HEK293 (cell line): Measurements from ENCODE around the gene CDK16.

ENCODE experiments used
- CTCF ChIA-PET: fragments of 350-600 bp; formaldehyde crosslinking; extraction: SDS; loops from one replicate; lab custom pipeline; 2021; ENCODE audit warnings: antibody characterized with exemption; lab: Yijun Ruan, JAX
- POLR2A ChIA-PET: fragments of 300-600 bp; formaldehyde crosslinking; extraction: SDS; loops from one replicate; lab custom pipeline; 2020; ENCODE audit warnings: antibody characterized with exemption, inconsistent platforms; lab: Yijun Ruan, JAX
- H3K27ac ChIP-seq: fragments of 200-500 bp; sonication (Bioruptor generic); 2 replicates; pipeline ENCODE4 v1.5.1; 2014; ENCODE audit warnings: low read depth, low read length, control low read depth, inconsistent platforms; ENCODE audit errors: extremely low read depth
- H3K36me3 ChIP-seq, 2 experiments: fragments of 200-500 bp in 1 of 2; sonication (Bioruptor generic) in 1 of 2; 1 replicate in 1 of 2; 2 replicates in 1 of 2; pipeline ENCODE4 v1.5.1; 2014 to 2017; ENCODE audit warnings: inconsistent platforms in 2 of 2, low read length in 2 of 2; ENCODE audit not compliant: control insufficient read depth in 2 of 2, insufficient read depth in 1 of 2
- H3K4me1 ChIP-seq: fragments of 200-500 bp; sonication (Bioruptor generic); 2 replicates; pipeline ENCODE4 v1.5.1; 2014; ENCODE audit warnings: mild to moderate bottlenecking, low read length, inconsistent platforms; ENCODE audit not compliant: control insufficient read depth, insufficient read depth
- H3K4me3 ChIP-seq: 2 replicates; pipeline ENCODE4 v1.5.1; 2011; ENCODE audit warnings: low read depth, mild to moderate bottlenecking, control low read depth, low read length, moderate library complexity
- H3K9me3 ChIP-seq: fragments of 200-500 bp; sonication (Bioruptor generic); 2 replicates; pipeline ENCODE4 v1.5.1; 2014; ENCODE audit warnings: low read depth, low read length, inconsistent platforms; ENCODE audit not compliant: control insufficient read depth, insufficient read depth
- GLIS2 ChIP-seq: fragments of 450-650 bp; formaldehyde crosslinking; IDR thresholded peaks from 2 replicates; pipeline ENCODE4 v1.5.1; 2016; ENCODE audit warnings: missing biosample characterization, missing genetic modification characterization
- HOXD13 ChIP-seq: sonication (generic); formaldehyde crosslinking; IDR thresholded peaks from 2 replicates; pipeline ENCODE4 v1.8.0; 2022; ENCODE audit warnings: missing genetic modification reagents, borderline replicate concordance
- KLF8 ChIP-seq: fragments of 450-650 bp; formaldehyde crosslinking; IDR thresholded peaks from 2 replicates; pipeline ENCODE4 v1.5.1; 2016; ENCODE audit warnings: missing biosample characterization, missing genetic modification characterization
- MEIS1 ChIP-seq: sonication (generic); formaldehyde crosslinking; IDR thresholded peaks from 2 replicates; pipeline ENCODE4 v1.8.1; 2022; ENCODE audit warnings: missing genetic modification reagents, mild to moderate bottlenecking, borderline replicate concordance
- SP3 ChIP-seq: fragments of 450-650 bp; formaldehyde crosslinking; IDR thresholded peaks from 2 replicates; pipeline ENCODE4 v1.5.1; 2016; ENCODE audit warnings: missing biosample characterization, missing genetic modification characterization
- ZBTB17 ChIP-seq: fragments of 450-650 bp; formaldehyde crosslinking; IDR thresholded peaks from 2 replicates; pipeline ENCODE4 v1.5.1; 2016; ENCODE audit warnings: missing biosample characterization, missing genetic modification characterization
- ZFP37 ChIP-seq: fragments of 450-650 bp; formaldehyde crosslinking; IDR thresholded peaks from 2 replicates; pipeline ENCODE4 v1.5.1; 2016; ENCODE audit warnings: missing biosample characterization, missing genetic modification characterization
- ZNF132 ChIP-seq: fragments of 450-650 bp; formaldehyde crosslinking; IDR thresholded peaks from 2 replicates; pipeline ENCODE4 v1.5.1; 2017; ENCODE audit warnings: missing biosample characterization, missing genetic modification characterization, borderline replicate concordance
- ZNF175 ChIP-seq: fragments of 450-650 bp; formaldehyde crosslinking; IDR thresholded peaks from 2 replicates; pipeline ENCODE4 v1.5.1; 2016; ENCODE audit warnings: missing biosample characterization, missing genetic modification characterization
- ZNF2 ChIP-seq: fragments of 450-650 bp; formaldehyde crosslinking; IDR thresholded peaks from 2 replicates; pipeline ENCODE4 v1.5.1; 2016; ENCODE audit warnings: missing biosample characterization, missing genetic modification characterization
- ZNF223 ChIP-seq: fragments of 450-650 bp; formaldehyde crosslinking; IDR thresholded peaks from 2 replicates; pipeline ENCODE4 v1.5.1; 2016; ENCODE audit warnings: missing biosample characterization, missing genetic modification characterization
- ZNF248 ChIP-seq: fragments of 450-650 bp; formaldehyde crosslinking; IDR thresholded peaks from 2 replicates; pipeline ENCODE4 v1.5.1; 2017; ENCODE audit warnings: missing biosample characterization, missing genetic modification characterization
- ZNF341 ChIP-seq: fragments of 450-650 bp; formaldehyde crosslinking; IDR thresholded peaks from 2 replicates; pipeline ENCODE4; 2016; ENCODE audit warnings: low read depth, missing biosample characterization, missing genetic modification characterization
- ZNF37A ChIP-seq: fragments of 450-650 bp; IDR thresholded peaks from 2 replicates; pipeline ENCODE4 v1.5.1; 2018; ENCODE audit warnings: missing biosample characterization, missing genetic modification characterization
- ZNF433 ChIP-seq: fragments of 450-650 bp; formaldehyde crosslinking; IDR thresholded peaks from 2 replicates; pipeline ENCODE4 v1.5.1; 2016; ENCODE audit warnings: missing biosample characterization, missing genetic modification characterization, low read depth
- ZNF521 ChIP-seq: fragments of 450-650 bp; formaldehyde crosslinking; IDR thresholded peaks from 2 replicates; pipeline ENCODE4 v1.5.1; 2017; ENCODE audit warnings: missing biosample characterization, mild to moderate bottlenecking, missing genetic modification characterization
- ZNF555 ChIP-seq: fragments of 450-650 bp; formaldehyde crosslinking; conservative IDR thresholded peaks from 2 replicates; pipeline ENCODE4 v1.5.1; 2017; ENCODE audit warnings: missing biosample characterization, mild to moderate bottlenecking, missing genetic modification characterization, inconsistent platforms
- ZNF658 ChIP-seq: fragments of 450-650 bp; formaldehyde crosslinking; IDR thresholded peaks from 2 replicates; pipeline ENCODE4; 2016; ENCODE audit warnings: missing biosample characterization, missing genetic modification characterization
- ZSCAN23 ChIP-seq: fragments of 450-650 bp; formaldehyde crosslinking; IDR thresholded peaks from 2 replicates; pipeline ENCODE4 v1.5.1; 2016; ENCODE audit warnings: missing biosample characterization, missing genetic modification characterization
- TF ChIP-seq, protein P1 (sequence below): fragments of 450-650 bp; formaldehyde crosslinking; IDR thresholded peaks from 2 replicates; pipeline ENCODE4 v1.5.1; 2017; ENCODE audit warnings: missing biosample characterization, mild to moderate bottlenecking, missing genetic modification characterization, moderate library complexity
- TF ChIP-seq, protein P2 (sequence below): fragments of 450-650 bp; formaldehyde crosslinking; conservative IDR thresholded peaks from 2 replicates; pipeline ENCODE4 v1.5.1; 2016; ENCODE audit warnings: low read depth, missing biosample characterization, missing genetic modification characterization
- TF ChIP-seq, protein P3 (sequence below): fragments of 450-650 bp; formaldehyde crosslinking; IDR thresholded peaks from 2 replicates; pipeline ENCODE4 v1.5.1; 2017; ENCODE audit warnings: missing biosample characterization, missing genetic modification characterization
- TF ChIP-seq, protein P4 (sequence below): fragments of 450-650 bp; formaldehyde crosslinking; IDR thresholded peaks from 2 replicates; pipeline ENCODE4 v1.5.1; 2016; ENCODE audit warnings: missing biosample characterization, missing genetic modification characterization, borderline replicate concordance

Gene CDK16

DNA sequence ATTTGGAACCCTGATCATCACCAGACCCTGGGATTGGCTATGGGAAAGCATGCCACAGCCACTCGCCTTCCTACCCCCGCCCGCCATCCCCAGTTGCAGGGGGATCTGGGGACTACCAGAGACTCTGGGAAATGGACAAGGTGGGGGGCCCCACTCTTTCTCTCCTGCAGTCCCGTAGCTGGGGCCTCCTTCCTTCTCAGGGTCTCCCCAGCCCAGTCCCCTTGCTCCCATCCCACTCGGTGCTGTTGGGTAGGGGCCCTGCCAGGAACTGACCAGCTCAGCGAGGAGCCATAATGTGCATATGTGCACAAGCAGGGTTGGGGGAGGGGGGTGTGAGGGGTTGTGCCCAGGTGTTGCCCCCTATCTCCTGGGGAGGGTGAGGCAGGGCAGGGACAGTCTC lies 10.9 kb downstream of the CDK16 start:
- no peaks in the 10 kb centered on the region for H3K9me3 ChIP-seq
- peaks cover 41 to 56% of the 10 kb centered on the region in 2 experiments for H3K36me3 ChIP-seq
- TF ChIP-seq ZNF521 (no peak), ZNF175 (no peak), MEIS1 (no peak), ZFP37 (no peak), KLF8 (tag by site-specific recombination) (no peak), ZNF248 (tag by site-specific recombination) (no peak), ZNF658 (tag by site-specific recombination) (no peak), ZNF223 (tag by site-specific recombination) (no peak), SP3 (no peak), GLIS2 (tag by site-specific recombination) (no peak), ZSCAN23 (no peak), ZNF555 (tag by site-specific recombination) (no peak), ZNF132 (no peak)
- TF ChIP-seq, protein P1, sequence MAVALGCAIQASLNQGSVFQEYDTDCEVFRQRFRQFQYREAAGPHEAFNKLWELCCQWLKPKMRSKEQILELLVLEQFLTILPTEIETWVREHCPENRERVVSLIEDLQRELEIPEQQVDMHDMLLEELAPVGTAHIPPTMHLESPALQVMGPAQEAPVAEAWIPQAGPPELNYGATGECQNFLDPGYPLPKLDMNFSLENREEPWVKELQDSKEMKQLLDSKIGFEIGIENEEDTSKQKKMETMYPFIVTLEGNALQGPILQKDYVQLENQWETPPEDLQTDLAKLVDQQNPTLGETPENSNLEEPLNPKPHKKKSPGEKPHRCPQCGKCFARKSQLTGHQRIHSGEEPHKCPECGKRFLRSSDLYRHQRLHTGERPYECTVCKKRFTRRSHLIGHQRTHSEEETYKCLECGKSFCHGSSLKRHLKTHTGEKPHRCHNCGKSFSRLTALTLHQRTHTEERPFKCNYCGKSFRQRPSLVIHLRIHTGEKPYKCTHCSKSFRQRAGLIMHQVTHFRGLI (tag by site-specific recombination), result no peak
- TF ChIP-seq, protein P2, sequence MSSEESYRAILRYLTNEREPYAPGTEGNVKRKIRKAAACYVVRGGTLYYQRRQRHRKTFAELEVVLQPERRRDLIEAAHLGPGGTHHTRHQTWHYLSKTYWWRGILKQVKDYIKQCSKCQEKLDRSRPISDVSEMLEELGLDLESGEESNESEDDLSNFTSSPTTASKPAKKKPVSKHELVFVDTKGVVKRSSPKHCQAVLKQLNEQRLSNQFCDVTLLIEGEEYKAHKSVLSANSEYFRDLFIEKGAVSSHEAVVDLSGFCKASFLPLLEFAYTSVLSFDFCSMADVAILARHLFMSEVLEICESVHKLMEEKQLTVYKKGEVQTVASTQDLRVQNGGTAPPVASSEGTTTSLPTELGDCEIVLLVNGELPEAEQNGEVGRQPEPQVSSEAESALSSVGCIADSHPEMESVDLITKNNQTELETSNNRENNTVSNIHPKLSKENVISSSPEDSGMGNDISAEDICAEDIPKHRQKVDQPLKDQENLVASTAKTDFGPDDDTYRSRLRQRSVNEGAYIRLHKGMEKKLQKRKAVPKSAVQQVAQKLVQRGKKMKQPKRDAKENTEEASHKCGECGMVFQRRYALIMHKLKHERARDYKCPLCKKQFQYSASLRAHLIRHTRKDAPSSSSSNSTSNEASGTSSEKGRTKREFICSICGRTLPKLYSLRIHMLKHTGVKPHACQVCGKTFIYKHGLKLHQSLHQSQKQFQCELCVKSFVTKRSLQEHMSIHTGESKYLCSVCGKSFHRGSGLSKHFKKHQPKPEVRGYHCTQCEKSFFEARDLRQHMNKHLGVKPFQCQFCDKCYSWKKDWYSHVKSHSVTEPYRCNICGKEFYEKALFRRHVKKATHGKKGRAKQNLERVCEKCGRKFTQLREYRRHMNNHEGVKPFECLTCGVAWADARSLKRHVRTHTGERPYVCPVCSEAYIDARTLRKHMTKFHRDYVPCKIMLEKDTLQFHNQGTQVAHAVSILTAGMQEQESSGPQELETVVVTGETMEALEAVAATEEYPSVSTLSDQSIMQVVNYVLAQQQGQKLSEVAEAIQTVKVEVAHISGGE (tag by site-specific recombination), result no peak
- TF ChIP-seq, protein P3, sequence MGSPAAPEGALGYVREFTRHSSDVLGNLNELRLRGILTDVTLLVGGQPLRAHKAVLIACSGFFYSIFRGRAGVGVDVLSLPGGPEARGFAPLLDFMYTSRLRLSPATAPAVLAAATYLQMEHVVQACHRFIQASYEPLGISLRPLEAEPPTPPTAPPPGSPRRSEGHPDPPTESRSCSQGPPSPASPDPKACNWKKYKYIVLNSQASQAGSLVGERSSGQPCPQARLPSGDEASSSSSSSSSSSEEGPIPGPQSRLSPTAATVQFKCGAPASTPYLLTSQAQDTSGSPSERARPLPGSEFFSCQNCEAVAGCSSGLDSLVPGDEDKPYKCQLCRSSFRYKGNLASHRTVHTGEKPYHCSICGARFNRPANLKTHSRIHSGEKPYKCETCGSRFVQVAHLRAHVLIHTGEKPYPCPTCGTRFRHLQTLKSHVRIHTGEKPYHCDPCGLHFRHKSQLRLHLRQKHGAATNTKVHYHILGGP (tag by site-specific recombination), result no peak
- CTCF ChIA-PET, result no interaction called here
- peaks cover 4% of the 10 kb centered on the region; the same call in 1 of the 2 replicates for H3K4me1 ChIP-seq
- H3K27ac ChIP-seq, result no peak overlapping the region
- POLR2A ChIA-PET, result interaction anchor here (0.6 to 1.0 kb wide), 2 partner anchors 12 to 416 kb away, joined by 4 to 8 read pairs; no protein-coding TSS in a partner anchor
- H3K4me3 ChIP-seq, result no peak overlapping the region

DNA sequence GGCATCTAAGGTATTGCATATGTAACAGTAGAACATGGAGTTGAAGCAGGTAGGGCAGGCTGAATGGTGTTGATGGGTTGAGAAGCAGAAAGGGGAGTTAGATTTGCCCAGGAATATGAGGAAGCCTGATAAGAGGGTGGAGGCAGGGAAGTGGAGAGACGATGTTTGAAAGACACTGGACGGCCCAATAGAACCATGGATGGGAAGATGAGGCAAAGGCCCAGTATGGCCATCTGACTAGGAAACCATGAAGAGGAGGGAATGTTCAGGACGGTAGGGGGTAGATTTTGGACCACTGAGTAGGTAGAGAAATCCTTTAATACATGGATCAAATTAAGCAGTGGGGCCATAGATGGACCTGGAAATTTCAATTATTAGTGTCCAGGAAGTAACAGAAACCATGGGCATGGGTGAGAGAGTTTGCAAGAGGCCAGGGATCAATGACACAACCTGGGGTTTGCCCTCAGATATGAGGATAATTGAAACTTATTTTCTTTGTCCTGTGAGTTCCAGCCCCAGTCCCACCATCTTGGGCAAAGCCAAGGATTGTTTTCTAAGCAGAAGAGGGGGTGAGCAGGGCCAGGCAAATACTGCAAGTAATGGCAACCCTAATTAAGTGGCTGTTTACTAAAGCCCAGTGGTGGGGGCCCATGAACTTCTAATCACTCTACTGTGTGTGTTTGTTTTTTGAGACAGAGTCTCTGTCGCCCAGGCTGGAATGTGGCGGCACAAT lies 11.8 kb downstream of the CDK16 start:
- Histone ChIP-seq H3K9me3 (no peaks in the 10 kb centered on the region), H3K36me3 (peaks cover 32 to 50% of the 10 kb centered on the region in 2 experiments), H3K4me3 (no peak overlapping the region), H3K4me1 (peaks cover 7% of the 10 kb centered on the region; the same call in 1 of the 2 replicates), H3K27ac (no peak overlapping the region)
- ChIA-PET POLR2A (interaction anchor here (1.1 to 3.8 kb wide), 2 partner anchors 11 to 36 kb away, joined by 3 to 124 read pairs; partner anchors contain the start of gene CDK16), CTCF (interaction anchor here (1.0 kb wide), 1 partner anchor 83 kb away, joined by 4 read pairs; no protein-coding TSS in a partner anchor)
- TF ChIP-seq ZNF433 (tag by site-specific recombination) (no peak), ZNF341 (tag by site-specific recombination) (0 out of 2 replicates have a peak, but pooled peaks have one; percentile 19), ZBTB17 (tag by site-specific recombination) (peak; percentile 61; the same call in 1 of the 2 replicates), HOXD13 (CRISPR knock-in tag) (no peak), ZNF37A (tag by site-specific recombination) (no peak), GLIS2 (tag by site-specific recombination) (no peak), ZNF2 (tag by site-specific recombination) (no peak), KLF8 (tag by site-specific recombination) (0 out of 2 replicates have a peak, but pooled peaks have one; percentile 10)
- TF ChIP-seq, protein P4, sequence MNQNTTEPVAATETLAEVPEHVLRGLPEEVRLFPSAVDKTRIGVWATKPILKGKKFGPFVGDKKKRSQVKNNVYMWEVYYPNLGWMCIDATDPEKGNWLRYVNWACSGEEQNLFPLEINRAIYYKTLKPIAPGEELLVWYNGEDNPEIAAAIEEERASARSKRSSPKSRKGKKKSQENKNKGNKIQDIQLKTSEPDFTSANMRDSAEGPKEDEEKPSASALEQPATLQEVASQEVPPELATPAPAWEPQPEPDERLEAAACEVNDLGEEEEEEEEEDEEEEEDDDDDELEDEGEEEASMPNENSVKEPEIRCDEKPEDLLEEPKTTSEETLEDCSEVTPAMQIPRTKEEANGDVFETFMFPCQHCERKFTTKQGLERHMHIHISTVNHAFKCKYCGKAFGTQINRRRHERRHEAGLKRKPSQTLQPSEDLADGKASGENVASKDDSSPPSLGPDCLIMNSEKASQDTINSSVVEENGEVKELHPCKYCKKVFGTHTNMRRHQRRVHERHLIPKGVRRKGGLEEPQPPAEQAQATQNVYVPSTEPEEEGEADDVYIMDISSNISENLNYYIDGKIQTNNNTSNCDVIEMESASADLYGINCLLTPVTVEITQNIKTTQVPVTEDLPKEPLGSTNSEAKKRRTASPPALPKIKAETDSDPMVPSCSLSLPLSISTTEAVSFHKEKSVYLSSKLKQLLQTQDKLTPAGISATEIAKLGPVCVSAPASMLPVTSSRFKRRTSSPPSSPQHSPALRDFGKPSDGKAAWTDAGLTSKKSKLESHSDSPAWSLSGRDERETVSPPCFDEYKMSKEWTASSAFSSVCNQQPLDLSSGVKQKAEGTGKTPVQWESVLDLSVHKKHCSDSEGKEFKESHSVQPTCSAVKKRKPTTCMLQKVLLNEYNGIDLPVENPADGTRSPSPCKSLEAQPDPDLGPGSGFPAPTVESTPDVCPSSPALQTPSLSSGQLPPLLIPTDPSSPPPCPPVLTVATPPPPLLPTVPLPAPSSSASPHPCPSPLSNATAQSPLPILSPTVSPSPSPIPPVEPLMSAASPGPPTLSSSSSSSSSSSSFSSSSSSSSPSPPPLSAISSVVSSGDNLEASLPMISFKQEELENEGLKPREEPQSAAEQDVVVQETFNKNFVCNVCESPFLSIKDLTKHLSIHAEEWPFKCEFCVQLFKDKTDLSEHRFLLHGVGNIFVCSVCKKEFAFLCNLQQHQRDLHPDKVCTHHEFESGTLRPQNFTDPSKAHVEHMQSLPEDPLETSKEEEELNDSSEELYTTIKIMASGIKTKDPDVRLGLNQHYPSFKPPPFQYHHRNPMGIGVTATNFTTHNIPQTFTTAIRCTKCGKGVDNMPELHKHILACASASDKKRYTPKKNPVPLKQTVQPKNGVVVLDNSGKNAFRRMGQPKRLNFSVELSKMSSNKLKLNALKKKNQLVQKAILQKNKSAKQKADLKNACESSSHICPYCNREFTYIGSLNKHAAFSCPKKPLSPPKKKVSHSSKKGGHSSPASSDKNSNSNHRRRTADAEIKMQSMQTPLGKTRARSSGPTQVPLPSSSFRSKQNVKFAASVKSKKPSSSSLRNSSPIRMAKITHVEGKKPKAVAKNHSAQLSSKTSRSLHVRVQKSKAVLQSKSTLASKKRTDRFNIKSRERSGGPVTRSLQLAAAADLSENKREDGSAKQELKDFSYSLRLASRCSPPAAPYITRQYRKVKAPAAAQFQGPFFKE (tag by site-specific recombination), result no peak
